Upper lobe of left lung (tissue), 4 donors: ENCODE results near the gene BBLN.

Experiments
- POLR2A ChIP-seq, 4 donors: fragments of 450-650 bp; IDR thresholded peaks; one replicate each; pipeline ENCODE4 v1.5.1; 2016 to 2017; ENCODE audit warnings: antibody characterized with exemption in 4 of 4, mild to moderate bottlenecking in 2 of 4
- POLR2AphosphoS5 ChIP-seq, 2 donors: sonication (generic); formaldehyde crosslinking; IDR thresholded peaks; one replicate each; pipeline ENCODE4 v1.5.1; 2017; ENCODE audit warnings: antibody characterized with exemption in 2 of 2
- TF ChIP-seq, protein P1 (sequence below), 6 experiments: fragments of 450-650 bp in 4 of 6; fragments of 200-600 bp in 2 of 6; sonication (generic) in 2 of 6; IDR thresholded peaks; one replicate each; pipeline ENCODE4 v1.5.1; 2016 to 2019; ENCODE audit warnings: antibody characterized with exemption in 6 of 6

DNA sequence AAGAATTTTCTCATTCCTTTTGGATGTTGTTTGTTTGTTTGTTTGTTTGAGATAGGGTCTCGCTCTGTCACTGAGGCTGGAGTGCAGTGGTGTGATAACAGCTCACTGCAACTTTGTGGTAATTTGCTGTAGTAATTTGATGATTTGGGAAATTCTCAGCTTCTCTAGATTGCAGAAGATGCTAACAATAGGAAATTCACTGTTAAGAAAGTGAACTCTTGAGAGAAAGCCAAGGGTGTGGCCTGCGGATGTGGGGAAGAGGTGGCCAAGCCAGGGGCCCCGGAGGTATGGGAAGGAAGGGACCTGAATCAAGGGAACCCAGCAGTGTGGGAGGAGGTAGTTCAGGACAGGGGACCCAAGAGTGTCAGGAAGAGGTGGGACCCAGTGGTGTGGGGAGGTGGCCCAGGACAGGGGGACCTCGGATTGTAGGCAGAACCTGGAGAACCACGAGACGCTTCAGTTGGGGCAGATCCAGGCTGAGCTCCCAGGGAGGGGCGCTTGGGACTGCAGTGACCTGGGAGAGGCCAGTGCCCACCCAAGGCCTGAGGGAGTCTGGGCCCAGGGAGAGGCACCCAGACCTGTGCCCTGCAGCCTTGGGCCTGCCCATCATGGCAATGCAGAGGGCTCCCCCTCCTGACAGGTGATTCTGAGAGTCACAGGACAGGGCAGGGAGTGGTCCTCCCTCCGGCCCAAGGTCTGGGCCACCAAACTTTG lies 16.4 kb upstream of the BBLN start:
- TF ChIP-seq, protein P1, sequence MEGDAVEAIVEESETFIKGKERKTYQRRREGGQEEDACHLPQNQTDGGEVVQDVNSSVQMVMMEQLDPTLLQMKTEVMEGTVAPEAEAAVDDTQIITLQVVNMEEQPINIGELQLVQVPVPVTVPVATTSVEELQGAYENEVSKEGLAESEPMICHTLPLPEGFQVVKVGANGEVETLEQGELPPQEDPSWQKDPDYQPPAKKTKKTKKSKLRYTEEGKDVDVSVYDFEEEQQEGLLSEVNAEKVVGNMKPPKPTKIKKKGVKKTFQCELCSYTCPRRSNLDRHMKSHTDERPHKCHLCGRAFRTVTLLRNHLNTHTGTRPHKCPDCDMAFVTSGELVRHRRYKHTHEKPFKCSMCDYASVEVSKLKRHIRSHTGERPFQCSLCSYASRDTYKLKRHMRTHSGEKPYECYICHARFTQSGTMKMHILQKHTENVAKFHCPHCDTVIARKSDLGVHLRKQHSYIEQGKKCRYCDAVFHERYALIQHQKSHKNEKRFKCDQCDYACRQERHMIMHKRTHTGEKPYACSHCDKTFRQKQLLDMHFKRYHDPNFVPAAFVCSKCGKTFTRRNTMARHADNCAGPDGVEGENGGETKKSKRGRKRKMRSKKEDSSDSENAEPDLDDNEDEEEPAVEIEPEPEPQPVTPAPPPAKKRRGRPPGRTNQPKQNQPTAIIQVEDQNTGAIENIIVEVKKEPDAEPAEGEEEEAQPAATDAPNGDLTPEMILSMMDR (IDR thresholded peaks at IDR 0.05), result no peak
- TF ChIP-seq POLR2AphosphoS5 (IDR thresholded peaks at IDR 0.05) (no peak), POLR2A (IDR thresholded peaks at IDR 0.05) (no peak)
